Tibial artery (tissue), 4 donors: ENCODE measurements around the gene SPSB4.

Experiments used
- DNase-seq, 2 donors: peaks; one replicate each; pipeline ENCODE4 v3.0.0-alpha.2; 2019
- H3K27ac ChIP-seq, 2 donors: fragments of 200-600 bp; sonication (generic) in 1 of 2; 1 replicate in 1 of 2; 2 replicates in 1 of 2; pipeline ENCODE4 v1.5.1; 2018 to 2019; ENCODE audit warnings: mild to moderate bottlenecking in 1 of 2
- H3K27me3 ChIP-seq, 2 donors: fragments of 200-600 bp; sonication (generic) in 1 of 2; one replicate each; pipeline versions ENCODE4 v1.5.1 to v1.6.0; 2016 to 2019
- H3K36me3 ChIP-seq, 3 donors: fragments of 200-600 bp; sonication (generic) in 2 of 3; one replicate each; pipeline ENCODE4 v1.5.1; 2016 to 2019; ENCODE audit warnings: mild to moderate bottlenecking in 2 of 3
- H3K4me1 ChIP-seq, 4 donors: fragments of 200-600 bp; sonication (generic) in 2 of 4; 1 replicate in 3 of 4; 2 replicates in 1 of 4; pipeline ENCODE4 v1.5.1; 2016 to 2019
- H3K4me3 ChIP-seq, 2 donors: fragments of 200-600 bp; sonication (generic) in 1 of 2; 1 replicate in 1 of 2; 2 replicates in 1 of 2; pipeline ENCODE4 v1.5.1; 2018 to 2019; ENCODE audit warnings: mild to moderate bottlenecking in 2 of 2
- H3K9me3 ChIP-seq, 3 donors: fragments of 200-600 bp; sonication (generic) in 1 of 3; one replicate each; pipeline ENCODE4 v1.5.1; 2016 to 2019
- CTCF ChIP-seq, 2 experiments: fragments of 200-600 bp in 1 of 2; fragments of 450-650 bp in 1 of 2; IDR thresholded peaks; one replicate each; pipeline ENCODE4 v1.5.1; 2017 to 2019; ENCODE audit warnings: antibody characterized with exemption in 2 of 2, mild to moderate bottlenecking in 1 of 2, moderate library complexity in 1 of 2
- intact Hi-C: fragments of 100-400 bp; cut with DNase I; formaldehyde crosslinking; loops from one replicate; pipeline ENCODE4 v1.15.0; 2023; ENCODE audit warnings: low total_unique reads

SPSB4 gene

GRCh38 chr3:141050576-141051442 lies at the start of gene SPSB4:
SPSB4 (plus strand) TSS chr3:141051347; CDS start chr3:141066105, 14,758 bp downstream.
- H3K4me3 ChIP-seq = peak within 1 kb of the TSS; percentile 49 to 58
- no peaks in the 10 kb centered on the region for H3K36me3 ChIP-seq
- H3K4me1 ChIP-seq = peaks cover 0 to 27% (median 21%) of the 10 kb centered on the region in 4 donors
- peaks cover 0 to 15% of the 10 kb centered on the region in 2 donors for H3K27me3 ChIP-seq
- intact Hi-C loops = no loop called here
- TF ChIP-seq CTCF (IDR thresholded peaks at IDR 0.05) = peak; percentile 48 to 51
- H3K27ac ChIP-seq = peak within 1 kb of the TSS in 1 of 2 donors; percentile 21
- peak in 1 of 2 donors; percentile 47 for DNase-seq
- no peaks in the 10 kb centered on the region for H3K9me3 ChIP-seq

- no peak for DNase-seq
- H3K27ac ChIP-seq = no peak overlapping the region
- H3K4me3 ChIP-seq = no peak overlapping the region
- no peaks in the 10 kb centered on the region for H3K9me3 ChIP-seq
- peaks cover 0 to 4% of the 10 kb centered on the region in 2 donors for H3K27me3 ChIP-seq
- intact Hi-C loops = loop anchor here (5.0 kb wide), 1 partner anchor 101 kb away; no protein-coding TSS in a partner anchor
- no peak for TF ChIP-seq CTCF (IDR thresholded peaks at IDR 0.05)
- H3K4me1 ChIP-seq = peaks cover 0 to 1% (median 0%) of the 10 kb centered on the region in 4 donors
- H3K36me3 ChIP-seq = no peaks in the 10 kb centered on the region
Measured at GRCh38 chr3:141006344-141006743, 44.8 kb upstream of the SPSB4 start.

GRCh38 chr3:141009496-141009895 lies 41.7 kb upstream of the SPSB4 start:
- TF ChIP-seq CTCF (IDR thresholded peaks at IDR 0.05) = no peak
- Histone ChIP-seq H3K4me3 (no peak overlapping the region), H3K36me3 (no peaks in the 10 kb centered on the region), H3K4me1 (peaks cover 0 to 5% (median 0%) of the 10 kb centered on the region in 4 donors), H3K9me3 (no peaks in the 10 kb centered on the region), H3K27me3 (peaks cover 0 to 4% of the 10 kb centered on the region in 2 donors), H3K27ac (no peak overlapping the region)
- DNase-seq = no peak
- intact Hi-C loops = loop anchor here (5.0 kb wide), 1 partner anchor 98 kb away; no protein-coding TSS in a partner anchor

GRCh38 chr3:141011232-141011996 lies 39.7 kb upstream of the SPSB4 start:
- DNase-seq = peak; percentile 68 to 77
- peaks cover 0 to 4% of the 10 kb centered on the region in 2 donors for H3K27me3 ChIP-seq
- peak; percentile 65 to 74 for TF ChIP-seq CTCF (IDR thresholded peaks at IDR 0.05)
- no peaks in the 10 kb centered on the region for H3K36me3 ChIP-seq
- H3K4me3 ChIP-seq = no peak overlapping the region
- H3K9me3 ChIP-seq = no peaks in the 10 kb centered on the region
- no peak overlapping the region for H3K27ac ChIP-seq
- H3K4me1 ChIP-seq = peaks cover 0 to 5% (median 0%) of the 10 kb centered on the region in 4 donors
- intact Hi-C loops = no loop called here

- Histone ChIP-seq H3K27me3 (peaks cover 0 to 4% of the 10 kb centered on the region in 2 donors), H3K27ac (no peak overlapping the region), H3K4me3 (no peak overlapping the region), H3K9me3 (no peaks in the 10 kb centered on the region), H3K36me3 (no peaks in the 10 kb centered on the region), H3K4me1 (peaks cover 0 to 5% (median 0%) of the 10 kb centered on the region in 4 donors)
- intact Hi-C loops = no loop called here
- no peak for DNase-seq
- no peak for TF ChIP-seq CTCF (IDR thresholded peaks at IDR 0.05)
Measured at GRCh38 chr3:141011997-141012262, 39.2 kb upstream of the SPSB4 start.
